Measurements from ENCODE around the gene TOMT.

Gene TOMT

GRCh38 chr11:72088076-72088808, 17.5 kb upstream of the TOMT start:
- no peak for DNase-seq

DNA sequence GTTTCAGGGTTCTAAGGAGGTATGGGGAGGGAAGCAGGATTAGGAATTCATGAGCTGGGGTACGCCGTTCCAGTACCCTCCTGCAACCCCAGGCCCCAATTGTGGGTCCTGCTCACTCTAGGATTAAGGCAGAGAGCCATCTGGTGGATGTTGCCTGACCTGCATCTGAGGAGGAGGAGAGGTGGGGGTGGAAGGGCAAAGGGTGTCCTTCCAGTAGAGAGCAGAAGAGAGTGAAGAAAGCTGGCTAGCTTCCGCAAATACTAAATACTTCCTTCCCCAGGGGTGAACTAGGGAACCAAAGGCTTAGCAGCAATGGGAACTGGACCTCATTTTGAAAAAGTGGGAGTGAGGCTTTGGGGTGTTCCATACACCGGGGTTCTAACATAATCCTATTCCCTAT, 14.4 kb upstream of the TOMT start:
- DNase-seq = peak; percentile 69

- DNase-seq = no peak
Measured at GRCh38 chr11:72098741-72099140, 7.0 kb upstream of the TOMT start.

GRCh38 chr11:72100009-72100408, 5.7 kb upstream of the TOMT start:
- DNase-seq = no peak

- no peak for DNase-seq
Measured at GRCh38 chr11:72100462-72100861, 5.3 kb upstream of the TOMT start.

- DNase-seq = no peak
Measured at GRCh38 chr11:72102162-72102561, 3.6 kb upstream of the TOMT start.

DNA sequence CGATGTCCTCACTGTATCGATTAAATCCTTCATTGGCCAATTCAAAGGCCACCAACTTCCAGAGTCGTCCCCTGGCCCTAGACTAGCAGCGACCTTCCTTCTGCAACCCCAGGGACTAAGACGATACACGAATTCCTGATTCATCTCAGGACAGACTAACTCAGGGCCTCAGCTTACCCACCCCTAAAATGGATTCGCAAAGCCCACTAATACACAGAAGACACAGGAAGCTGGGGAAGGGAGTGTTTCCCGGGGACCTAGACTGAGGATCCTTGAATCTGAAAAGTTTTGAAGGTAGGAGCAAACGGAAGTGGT, 3.1 kb upstream of the TOMT start:
- no peak for DNase-seq

GRCh38 chr11:72102946-72103753, 2.6 kb upstream of the TOMT start, which contains the start of gene LAMTOR1:
TSS of gene LAMTOR1 (minus strand) at chr11:72103297. CDS start at chr11:72103224, 73 bp downstream.
- DNase-seq = peak; percentile 99

DNA sequence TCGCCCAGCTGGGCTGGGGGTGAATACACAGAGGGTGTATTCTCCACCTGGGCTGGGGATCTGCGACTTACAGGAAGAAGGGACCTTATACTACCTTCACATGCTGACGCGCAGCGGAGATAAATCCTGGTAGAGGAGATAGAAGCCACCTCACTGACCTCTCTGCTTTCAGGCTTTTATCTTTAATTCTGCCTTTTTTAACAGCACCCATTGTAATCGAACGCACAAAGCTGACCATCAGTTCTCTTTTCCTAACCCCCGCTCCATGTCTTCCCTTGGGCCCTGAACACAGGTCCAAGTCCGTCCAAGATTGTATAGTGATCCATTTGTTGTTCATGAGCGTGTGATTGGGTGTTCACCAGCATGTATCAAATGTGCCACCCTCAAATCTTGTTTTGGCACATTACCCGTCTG, 2.0 kb upstream of the TOMT start:
- DNase-seq = no peak

GRCh38 chr11:72111300-72112142, 5.8 kb downstream of the TOMT start:
- DNase-seq = no peak

DNA sequence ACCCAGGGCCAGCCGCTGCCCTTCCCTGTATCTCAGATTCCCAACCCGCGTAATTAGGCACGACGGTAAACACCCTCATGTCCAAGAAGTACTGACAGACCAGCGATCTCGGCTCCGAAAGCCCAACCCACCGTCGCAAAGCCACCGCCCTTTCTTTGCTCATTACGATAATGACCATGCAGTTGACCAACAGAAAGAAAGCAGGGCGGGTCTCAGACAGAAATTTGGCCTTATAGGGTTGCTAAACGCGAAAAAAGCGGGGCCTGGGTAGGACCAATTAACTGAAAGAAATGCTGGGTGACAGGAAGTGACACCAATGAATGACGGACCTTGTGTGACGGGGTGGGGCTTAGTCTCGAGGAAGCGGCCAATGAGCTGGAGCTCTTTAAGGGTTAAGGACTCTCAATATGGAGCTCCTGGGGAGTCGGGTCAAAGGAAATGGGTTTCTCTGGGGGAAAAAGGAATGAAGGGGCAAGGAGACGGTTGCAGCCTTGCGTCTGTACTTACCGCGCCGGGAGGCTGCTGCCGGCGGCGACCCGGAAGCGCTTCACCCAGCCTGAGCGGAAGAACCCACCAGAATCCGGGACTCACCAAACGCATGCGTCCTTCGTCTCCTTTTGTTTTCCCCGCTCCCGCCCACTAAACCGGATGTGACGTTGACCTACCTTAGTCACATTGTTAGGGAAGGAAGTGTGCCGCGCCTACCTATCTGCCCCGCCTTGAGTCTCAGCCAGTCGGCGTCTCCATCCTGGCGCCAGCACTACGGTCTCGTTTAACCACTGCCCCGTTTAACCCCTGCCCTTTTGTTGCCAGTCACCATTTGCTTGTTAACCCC, 6.6 kb downstream of the TOMT start, which contains the start of gene ANAPC15:
TSS of gene ANAPC15 (minus strand) at position 553 of the 835 bp plus-strand sequence. CDS start 1,419 bp downstream, outside the sequence.
- DNase-seq = peak; percentile 100

DNA sequence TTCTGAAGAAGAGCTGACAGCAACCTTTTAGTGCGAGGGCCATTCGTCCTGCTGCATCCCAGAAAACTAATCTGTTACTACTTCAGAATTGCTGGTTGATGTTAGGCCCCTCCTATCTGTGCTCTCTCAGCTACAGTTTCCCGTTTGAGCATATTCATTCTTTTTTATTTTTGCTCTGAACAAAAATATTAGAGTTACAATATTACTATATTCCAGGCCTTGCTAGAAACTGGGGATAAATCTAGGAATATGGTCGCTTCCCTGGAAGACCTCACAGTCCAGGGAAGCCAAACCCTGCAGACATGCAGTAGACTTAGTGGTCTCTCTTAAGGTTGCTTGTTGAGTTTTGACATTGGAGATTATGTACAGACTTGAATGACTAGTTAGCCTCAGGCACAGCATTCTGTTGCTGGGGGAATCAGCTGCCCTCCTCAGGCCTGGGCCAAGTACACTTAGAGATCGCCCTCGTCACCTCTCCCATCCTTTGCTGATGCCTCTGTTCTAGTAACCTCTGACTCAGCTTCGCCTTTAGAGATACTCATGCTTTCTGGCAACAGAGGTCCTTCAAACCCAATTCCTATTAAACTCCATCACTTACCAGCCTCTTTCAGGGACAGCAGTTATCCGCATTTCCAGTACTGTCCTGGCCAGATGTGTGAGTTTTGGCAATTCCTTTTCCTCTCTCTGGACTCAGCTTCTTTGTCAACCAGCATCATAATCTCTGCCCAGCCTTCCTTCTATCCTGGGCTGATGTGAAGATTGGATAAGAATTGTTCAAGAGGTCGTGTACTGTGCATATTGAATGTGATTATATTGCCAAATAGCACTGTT, 7.5 kb downstream of the TOMT start:
- DNase-seq = no peak

GRCh38 chr11:72114570-72114969, 8.8 kb downstream of the TOMT start:
- DNase-seq = no peak

DNA sequence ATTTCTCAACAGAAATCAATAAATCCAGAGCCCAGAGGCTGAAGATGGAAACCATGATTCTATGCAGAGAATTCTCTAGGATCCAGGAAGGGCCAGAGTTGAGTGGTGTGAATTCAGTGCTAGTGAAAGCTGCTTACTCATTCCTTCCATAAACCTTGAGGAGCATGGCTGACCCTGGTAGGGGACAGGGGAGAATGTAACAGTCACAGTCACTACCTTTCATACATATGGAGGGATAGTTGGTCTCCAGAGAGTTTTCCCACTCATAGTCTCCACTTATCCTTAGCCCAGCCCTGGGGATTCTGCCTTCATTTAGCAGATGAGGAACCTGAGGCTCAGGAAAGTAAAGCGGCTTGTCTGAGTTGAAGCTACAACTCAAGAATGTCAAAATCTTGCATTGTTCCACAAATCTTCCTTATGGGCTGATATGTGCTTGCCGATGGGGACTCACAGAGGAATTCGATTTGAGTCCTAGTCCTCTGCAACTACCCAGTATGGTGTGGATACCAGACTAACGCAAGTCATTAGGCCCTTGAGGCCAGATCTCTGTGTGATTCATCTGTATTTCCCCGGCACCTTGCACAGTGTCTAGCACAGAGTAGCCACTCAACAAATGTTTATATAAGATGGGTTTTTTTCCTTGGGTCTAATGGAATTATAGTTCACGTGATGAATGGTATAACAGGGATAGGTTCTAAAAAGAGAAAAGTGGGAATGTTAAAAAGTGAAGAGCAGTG, 10.5 kb downstream of the TOMT start:
- no peak for DNase-seq

- no peak for DNase-seq
Measured at GRCh38 chr11:72119198-72119597, 13.5 kb downstream of the TOMT start.

- DNase-seq = no peak
Measured at GRCh38 chr11:72120930-72121329, 15.2 kb downstream of the TOMT start.

DNA sequence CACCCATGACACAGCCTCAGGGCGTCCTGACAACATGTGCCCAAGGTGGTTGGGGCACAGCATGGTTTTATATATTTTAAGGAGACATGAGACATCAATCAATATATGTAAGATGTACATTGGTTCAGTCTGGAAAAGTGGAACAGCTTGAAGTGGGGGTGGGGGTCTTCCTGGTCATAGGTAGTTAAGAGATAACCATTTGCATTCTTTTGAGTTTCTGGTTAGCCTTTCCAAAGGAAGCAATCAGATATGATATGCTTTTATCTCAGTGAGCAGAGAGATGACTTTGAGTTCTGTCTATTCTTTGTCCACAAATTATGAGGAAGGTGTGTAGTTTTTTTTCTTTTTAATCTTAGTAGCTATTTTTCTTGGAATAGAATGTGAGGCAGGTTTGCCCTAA, 16.9 kb downstream of the TOMT start:
- DNase-seq = no peak

DNA sequence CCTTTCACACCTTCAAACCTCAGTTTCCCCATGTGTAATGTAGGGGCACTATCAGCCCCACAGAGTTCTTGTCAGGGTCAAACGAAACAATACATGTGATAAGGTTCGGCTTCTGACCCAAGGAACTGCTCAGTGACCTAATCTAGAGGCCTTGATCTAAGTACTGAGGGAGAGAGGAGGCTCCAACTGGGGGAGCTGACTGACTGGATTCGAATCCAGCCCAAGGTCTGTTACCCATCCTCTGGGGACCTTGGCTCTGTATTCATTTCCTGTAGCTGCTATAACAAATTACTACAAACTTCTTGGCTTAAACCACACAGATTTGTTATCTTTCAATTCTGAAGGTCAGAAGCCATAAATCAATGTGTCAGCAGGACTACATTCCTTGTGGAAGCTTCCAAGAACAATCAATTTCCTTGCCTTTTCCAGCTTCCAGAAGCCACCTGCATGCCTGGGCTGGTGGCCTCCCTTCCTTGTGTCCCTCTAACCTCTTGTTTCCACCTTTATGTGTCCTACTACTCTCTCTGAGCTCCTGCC, 17.5 kb downstream of the TOMT start:
- DNase-seq = no peak

- no peak for DNase-seq
Measured at GRCh38 chr11:72124046-72124445, 18.3 kb downstream of the TOMT start.

- DNase-seq = no peak
Measured at GRCh38 chr11:72125956-72126355, 20.2 kb downstream of the TOMT start.

Data from stimulated activated CD8-positive, alpha-beta memory T cell treated with anti-CD3 and anti-CD28 coated beads, Interleukin-4, amount 100 ng/mL, for 48 hours (primary cell).